Erythroblast (primary cell): ENCODE results near the gene SNX24.

Experiments used
- GATA1 ChIP-seq: IDR thresholded peaks from 2 replicates; pipeline ENCODE4 v1.6.1; 2011; ENCODE audit warnings: low read depth, mild to moderate bottlenecking, control low read depth, low read length, moderate library complexity
- POLR2A ChIP-seq: IDR thresholded peaks from 2 replicates; pipeline ENCODE4 v1.6.1; 2011; ENCODE audit warnings: mild to moderate bottlenecking, low read length

DNA sequence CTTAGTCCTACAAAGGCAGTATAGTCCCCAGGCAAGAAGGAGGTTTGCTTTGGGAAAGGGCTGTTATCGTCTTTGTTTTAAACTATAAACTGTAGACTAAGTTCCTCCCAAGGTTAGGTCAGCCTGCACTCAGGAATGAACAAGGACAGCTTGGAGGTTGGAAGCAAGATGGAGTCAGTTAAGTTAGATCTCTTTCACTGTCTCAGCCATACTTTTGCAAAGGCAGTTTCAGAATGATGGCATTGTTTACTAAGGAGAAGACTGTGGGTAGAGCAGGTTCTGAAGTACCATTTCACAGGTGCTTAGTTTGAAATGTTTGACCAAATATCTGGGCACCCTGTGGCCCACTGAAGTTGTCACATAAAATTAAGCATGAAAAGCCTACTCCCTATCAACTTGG, 19.4 kb downstream of the SNX24 start:
- no peak for TF ChIP-seq POLR2A
- no peak for TF ChIP-seq GATA1
